NCI-H2107 treated with DMSO at 0.1 percent for 48 hours (cell line): ENCODE data around the gene EXT2.

ENCODE experiments used
- DNase-seq: peaks from one replicate; lab custom pipeline; 2025; ENCODE audit not compliant: unreplicated experiment; lab: John Stamatoyannopoulos, UW

Gene EXT2

GRCh38 chr11:44285756-44286155, 190.3 kb downstream of the EXT2 start:
- DNase-seq = no peak

DNA sequence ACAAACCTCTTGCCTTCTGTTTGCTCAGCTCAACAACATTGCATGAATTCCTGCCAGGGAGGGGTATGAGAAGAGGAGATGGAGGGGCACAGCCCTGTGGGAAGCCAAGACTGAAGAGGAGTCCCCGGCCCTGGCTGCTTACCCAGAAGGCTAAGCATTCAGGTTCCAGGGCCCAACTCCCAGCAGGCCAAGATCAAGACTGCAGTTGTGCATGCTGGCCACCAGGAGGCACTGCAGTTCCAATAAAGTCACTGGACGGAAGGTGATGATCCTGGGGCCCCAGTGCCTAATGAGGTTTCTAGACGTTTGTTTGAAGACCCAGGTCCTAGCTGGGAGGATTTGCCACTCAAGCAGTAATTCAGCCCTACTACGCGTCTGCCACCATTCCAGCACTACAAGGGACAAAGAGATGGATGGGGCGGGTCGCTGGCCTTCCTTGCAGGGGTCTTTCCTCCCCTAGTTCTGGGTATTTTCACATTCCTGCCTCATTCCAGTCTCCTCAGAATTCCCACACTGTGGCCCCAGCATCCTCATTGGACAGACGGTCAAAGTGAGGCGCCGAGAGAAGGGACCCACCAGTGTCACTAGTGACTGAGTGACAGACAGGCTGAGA, 190.9 kb downstream of the EXT2 start:
- peak; percentile 22 for DNase-seq

- DNase-seq = no peak
Observed at GRCh38 chr11:44286911-44287310, 191.4 kb downstream of the EXT2 start.

DNA sequence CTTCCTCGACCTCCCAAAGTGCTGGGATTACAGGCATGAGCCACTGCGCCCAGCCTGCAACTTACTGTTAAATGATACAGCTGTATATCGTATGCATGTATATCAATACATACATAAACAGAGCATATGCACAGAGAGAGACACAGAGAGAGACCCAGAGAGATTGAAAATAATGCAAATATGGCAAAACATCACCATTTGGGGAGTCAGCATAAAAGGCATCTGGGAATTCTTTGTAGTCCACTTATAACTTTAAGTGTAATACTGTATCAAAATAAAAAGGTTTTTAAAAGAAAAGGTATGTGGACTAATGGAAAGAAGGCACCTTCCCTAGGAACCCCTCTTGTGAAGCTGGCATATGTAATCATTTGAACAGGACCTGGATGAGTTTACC, 192.7 kb downstream of the EXT2 start:
- DNase-seq = no peak

- DNase-seq = no peak
Observed at GRCh38 chr11:44290208-44290607, 194.7 kb downstream of the EXT2 start.
